Activated B cell treated with CpG ODN at 0.5 μM for 24 hours (primary cell): Measurements from ENCODE around the gene TLX2. TPM values are rescaled to one million over a fixed set of nuclear protein-coding genes. Genes with fewer than 3 reads are reported as not detected.
A peak's percentile ranks its signal among the peaks of the same experiment; 100 is the strongest.

Experiments
- ATAC-seq: fragments of 200-7000 bp; cut with Tn5 transposase; one replicate; pipeline ENCODE4 v1.10.0; 2021; ENCODE audit warnings: low read depth, mild to moderate bottlenecking, moderate library complexity
- CTCF ChIA-PET: fragments of 350-600 bp; sonication (Branson Sonifier 250); formaldehyde crosslinking; loops from one replicate; lab custom pipeline; 2021; ENCODE audit warnings: antibody characterized with exemption; lab: Charles Lee
- POLR2A ChIA-PET: fragments of 350-600 bp; sonication (Branson Sonifier 250); formaldehyde crosslinking; loops from one replicate; lab custom pipeline; 2021; ENCODE audit warnings: antibody characterized with exemption; lab: Charles Lee
- DNase-seq: peaks from one replicate; pipeline ENCODE4 v3.0.0; 2022
- H3K27ac Mint-ChIP-seq: one replicate; pipeline ENCODE4 v1.8.0; 2020; ENCODE audit warnings: mixed read lengths
- H3K27me3 Mint-ChIP-seq: one replicate; pipeline ENCODE4 v1.8.0; 2021; ENCODE audit warnings: mixed read lengths
- H3K36me3 Mint-ChIP-seq: one replicate; pipeline ENCODE4 v1.8.0; 2021; ENCODE audit warnings: low read depth, mixed read lengths
- H3K4me1 Mint-ChIP-seq: one replicate; pipeline ENCODE4 v1.8.0; 2021; ENCODE audit warnings: mixed read lengths
- H3K4me3 Mint-ChIP-seq: one replicate; pipeline ENCODE4 v1.8.0; 2020; ENCODE audit warnings: mild to moderate bottlenecking, mixed read lengths
- H3K9me3 Mint-ChIP-seq: one replicate; pipeline ENCODE4 v1.8.0; 2020; ENCODE audit warnings: mixed read lengths
- CTCF ChIP-seq: fragments of 200-600 bp; IDR thresholded peaks from one replicate; pipeline ENCODE4 v1.8.0; 2022; ENCODE audit warnings: antibody characterized with exemption, mild to moderate bottlenecking
- intact Hi-C: fragments of 100-400 bp; cut with micrococcal nuclease; formaldehyde crosslinking; loops from one replicate; pipeline ENCODE4 v1.15.1; 2024
- total RNA-seq: library from RNA; stranded (reverse); gene quantifications from 2 replicates; pipeline ENCODE4 v1.2.3, GENCODE V29; 2022

Gene TLX2
- total RNA-seq, 1 donor from 2014 or later = not detected

DNA sequence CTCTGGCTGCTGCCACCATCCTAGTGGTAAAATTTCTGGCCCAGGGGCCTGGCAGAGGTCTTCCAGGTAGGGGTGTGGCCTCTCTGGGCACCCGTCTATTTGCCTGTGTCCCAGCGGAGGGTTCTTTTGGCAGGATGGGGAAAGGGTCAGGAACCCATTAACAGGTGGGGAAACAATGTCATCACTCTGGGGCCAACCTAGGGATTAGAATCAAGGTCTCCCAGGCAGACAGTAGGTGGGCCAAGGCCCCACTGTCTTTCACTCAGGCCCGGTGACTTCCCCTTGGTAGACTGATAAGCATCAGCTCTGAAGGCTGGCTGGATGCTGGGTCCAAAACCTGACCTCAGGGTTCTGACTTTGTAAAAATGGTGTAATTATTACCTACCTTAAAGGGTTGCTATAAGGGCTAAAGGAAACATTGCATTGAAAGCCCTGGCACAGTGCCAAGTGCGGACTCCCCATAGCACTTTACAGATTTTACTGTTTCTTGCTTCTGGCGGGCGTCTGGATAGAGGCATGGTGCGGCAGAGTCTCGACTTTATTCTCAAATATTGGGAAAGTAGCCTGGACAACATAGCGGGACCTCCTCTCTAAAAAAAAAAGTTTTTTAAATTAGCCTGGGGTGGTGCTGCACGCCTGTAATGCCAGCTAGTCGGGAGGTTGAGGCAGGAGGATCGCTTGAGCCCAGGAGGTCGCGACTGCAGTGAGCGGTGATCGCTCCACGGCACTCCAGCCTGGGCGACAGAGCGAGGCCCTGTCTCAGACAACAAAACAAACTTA, 17.1 kb upstream of the TLX2 start:
- no peak for DNase-seq
- intact Hi-C loops = no loop called here
- CTCF ChIA-PET = interaction anchor here (1.4 kb wide), 1 partner anchor 92 kb away, joined by 3 read pairs; no protein-coding TSS in a partner anchor
- Mint-ChIP-seq H3K4me1 (peaks cover 27% of the 10 kb centered on the region), H3K9me3 (no peaks in the 10 kb centered on the region), H3K36me3 (peaks cover 26% of the 10 kb centered on the region), H3K27ac (no peak overlapping the region), H3K4me3 (peak overlapping the region; percentile 87), H3K27me3 (peaks cover 25% of the 10 kb centered on the region)
- TF ChIP-seq CTCF = no peak
- POLR2A ChIA-PET = interaction anchor here (0.6 to 2.4 kb wide), 7 partner anchors 10 to 1398 kb away, joined by 3 to 11 read pairs (median 7); partner anchors contain the start of genes AUP1, CCDC142, HTRA2 and PCGF1
- no peak for ATAC-seq

- peak; percentile 51 for ATAC-seq
- Mint-ChIP-seq H3K36me3 (peaks cover 19% of the 10 kb centered on the region), H3K9me3 (no peaks in the 10 kb centered on the region), H3K4me1 (peaks cover 35% of the 10 kb centered on the region), H3K4me3 (peak overlapping the region; percentile 87), H3K27ac (peak overlapping the region; percentile 62), H3K27me3 (peaks cover 30% of the 10 kb centered on the region)
- no peak for DNase-seq
- ChIA-PET POLR2A (interaction anchor here (0.8 to 2.4 kb wide), 6 partner anchors 9 to 84 kb away, joined by 3 to 11 read pairs (median 6); partner anchors contain the start of genes AUP1, CCDC142, HTRA2 and PCGF1), CTCF (interaction anchor here (1.4 kb wide), 1 partner anchor 91 kb away, joined by 3 read pairs; no protein-coding TSS in a partner anchor)
- TF ChIP-seq CTCF = no peak
- intact Hi-C loops = loop anchor here (2.0 kb wide), 1 partner anchor 17 kb away; the partner anchor contains the start of gene TLX2
These were observed 16.3 kb upstream of the TLX2 start for GRCh38 chr2:74497777-74498499.

DNA sequence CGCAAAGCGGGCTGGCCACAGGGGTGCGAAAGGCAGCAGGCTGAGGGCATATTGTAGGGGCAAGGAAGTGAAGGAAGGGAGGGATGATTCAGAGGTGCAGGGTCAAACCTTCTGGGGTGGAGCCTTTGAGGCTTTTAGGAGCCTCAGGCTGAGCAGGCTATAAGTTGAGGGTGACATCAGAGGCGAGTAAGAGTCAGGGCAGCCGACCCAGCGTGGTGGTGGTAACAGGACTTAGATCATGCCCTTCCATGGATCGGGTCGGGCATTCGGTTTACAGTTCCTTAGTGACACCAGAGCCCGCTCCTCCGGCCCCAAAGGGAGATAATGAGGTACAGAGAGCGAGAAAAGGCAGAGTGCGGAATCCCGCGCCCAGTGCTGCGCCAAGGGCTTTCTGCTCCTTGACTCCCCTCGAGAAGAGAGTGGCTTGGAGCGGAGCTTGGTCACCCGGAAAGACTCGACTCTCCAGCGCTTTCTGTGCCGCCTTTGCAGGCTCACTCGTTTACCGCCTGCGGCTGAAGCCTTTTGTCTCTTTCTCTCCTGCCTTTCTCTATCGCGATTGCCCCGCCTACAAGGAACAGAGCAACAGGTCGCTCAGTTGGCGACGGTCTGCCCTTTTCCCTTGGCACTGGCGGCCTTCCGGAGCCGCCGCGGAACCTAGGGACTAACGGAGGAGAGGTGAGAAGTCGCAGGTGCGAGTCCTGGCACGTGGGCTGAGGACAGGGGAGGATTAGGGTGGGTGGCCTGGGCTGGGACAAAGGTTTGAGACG, 15.6 kb upstream of the TLX2 start:
- Mint-ChIP-seq H3K9me3 (no peaks in the 10 kb centered on the region), H3K4me3 (peak overlapping the region; percentile 87), H3K4me1 (peaks cover 42% of the 10 kb centered on the region), H3K27me3 (peaks cover 30% of the 10 kb centered on the region), H3K27ac (peak overlapping the region; percentile 62), H3K36me3 (peaks cover 14% of the 10 kb centered on the region)
- no peak for TF ChIP-seq CTCF
- ChIA-PET CTCF (interaction anchor here (1.4 kb wide), 1 partner anchor 91 kb away, joined by 3 read pairs; no protein-coding TSS in a partner anchor), POLR2A (interaction anchor here (0.7 to 2.5 kb wide), 11 partner anchors 8 to 293 kb away, joined by 3 to 11 read pairs (median 4); partner anchors contain the start of genes AUP1, CCDC142, HTRA2 and PCGF1)
- DNase-seq = no peak
- ATAC-seq = peak; percentile 14
- intact Hi-C loops = loop anchor here (2.0 kb wide), 1 partner anchor 16 kb away; the partner anchor contains the start of gene TLX2

GRCh38 chr2:74499267-74499939, 14.8 kb upstream of the TLX2 start, which contains the start of gene LBX2:
TSS of gene LBX2 (minus strand) at chr2:74499603. CDS start at chr2:74499537, 66 bp downstream.
- ChIA-PET CTCF (interaction anchor here (0.9 to 1.5 kb wide), 2 partner anchors 17 to 32 kb away, joined by 3 to 5 read pairs; partner anchors contain the start of genes CCDC142 and TTC31), POLR2A (interaction anchor here (0.7 to 2.5 kb wide), 9 partner anchors 10 to 294 kb away, joined by 3 to 11 read pairs (median 3); partner anchors contain the start of genes AUP1, HTRA2 and MRPL53)
- Mint-ChIP-seq H3K27me3 (peaks cover 32% of the 10 kb centered on the region), H3K4me3 (peak within 1 kb of the TSS; percentile 87), H3K4me1 (peaks cover 48% of the 10 kb centered on the region), H3K27ac (peak within 1 kb of the TSS; percentile 62), H3K36me3 (peaks cover 8% of the 10 kb centered on the region), H3K9me3 (no peaks in the 10 kb centered on the region)
- intact Hi-C loops = loop anchor here (2.0 kb wide), 1 partner anchor 15 kb away; the partner anchor contains the start of gene TLX2
- DNase-seq = no peak
- TF ChIP-seq CTCF = no peak
- peak; percentile 16 for ATAC-seq
